Stimulated activated CD4-positive, alpha-beta T cell treated with anti-CD3 and anti-CD28 coated beads, Interleukin-2, amount 100 ng/mL, for 48 hours (primary cell): ENCODE results near the gene KRT32.

ENCODE experiments used
- DNase-seq, 2 donors: peaks; one replicate each; pipeline ENCODE4 v3.0.0-alpha.2; 2020

Gene KRT32

DNA sequence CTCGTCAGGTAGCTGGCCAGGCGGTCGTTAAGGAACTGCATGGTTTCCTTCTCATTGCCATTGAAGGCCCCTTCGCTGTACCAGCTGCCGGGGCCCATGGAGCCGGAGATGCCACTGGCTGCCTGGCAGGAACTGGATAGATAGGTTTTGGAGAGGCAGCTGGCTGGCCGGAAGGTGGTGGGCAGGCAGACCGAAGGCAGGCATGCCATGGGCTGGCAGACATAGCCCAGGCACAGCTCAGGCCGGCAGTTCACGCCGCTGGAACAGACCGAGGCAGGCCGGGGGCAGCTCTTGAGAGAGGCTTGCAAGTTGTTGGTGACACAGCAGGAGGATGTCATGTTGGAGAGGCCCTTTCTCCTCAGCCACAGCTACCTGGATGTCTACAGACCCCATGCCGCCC lies at the start of gene KRT32:
TSS of gene KRT32 (minus strand) at position 399 of the 400 bp plus-strand sequence. CDS start at position 338, 61 bp downstream.
- DNase-seq: no peak

GRCh38 chr17:41516830-41517283 lies 49.7 kb upstream of the KRT32 start:
- DNase-seq: no peak

GRCh38 chr17:41516147-41516829 lies 49.1 kb upstream of the KRT32 start:
- no peak for DNase-seq

- DNase-seq: no peak
Observed at GRCh38 chr17:41513168-41513547, 46.0 kb upstream of the KRT32 start.

DNA sequence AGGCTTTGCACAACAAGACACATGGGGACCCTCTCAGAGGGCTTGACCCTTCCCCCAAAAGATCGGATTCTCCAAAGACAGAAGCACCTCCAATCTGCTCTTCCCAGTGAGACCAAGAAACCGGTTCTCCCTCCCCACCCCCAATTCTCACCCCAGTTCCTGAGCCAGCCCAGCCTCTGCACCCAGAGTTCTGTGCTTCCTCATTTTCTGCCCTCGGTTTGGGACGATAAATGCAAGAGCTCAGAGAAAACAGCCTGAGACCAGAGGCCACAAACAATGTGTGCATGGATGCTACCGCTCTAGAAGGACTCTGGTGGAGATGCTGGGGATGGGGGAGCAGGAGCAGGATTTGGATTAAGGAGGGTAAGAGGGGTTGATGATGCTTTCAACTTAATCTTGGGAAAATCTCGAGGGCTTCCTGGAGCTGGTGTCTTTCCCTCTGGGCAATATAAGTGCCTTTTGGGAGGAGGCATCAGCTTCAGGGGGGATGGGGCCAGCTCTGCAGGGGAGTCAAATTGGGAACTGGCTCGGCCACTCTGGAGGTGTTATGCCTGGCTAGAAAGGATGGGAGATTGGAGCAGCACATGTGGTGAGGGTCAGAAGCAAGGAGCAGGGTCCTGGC lies 45.5 kb upstream of the KRT32 start:
- no peak for DNase-seq

DNA sequence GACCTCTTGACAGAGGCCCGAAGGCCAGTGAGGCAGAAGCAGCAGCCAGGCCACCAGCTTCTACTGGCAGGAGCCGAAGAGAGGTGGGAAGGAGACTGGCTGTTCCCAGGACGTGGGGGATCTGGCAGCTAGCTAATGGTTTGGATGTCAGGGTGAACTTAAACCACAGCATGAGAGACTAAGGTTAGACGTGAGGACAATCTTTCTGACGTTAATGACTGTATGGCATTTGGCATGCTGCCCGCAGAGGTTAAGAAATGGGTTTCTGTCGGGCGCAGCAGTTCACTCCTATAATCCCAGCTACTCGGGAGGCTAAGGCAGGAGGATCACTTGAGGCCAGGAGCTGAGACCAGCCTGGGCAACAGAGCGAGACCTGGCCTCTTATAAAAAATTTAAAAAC lies 44.5 kb upstream of the KRT32 start:
- DNase-seq: no peak

GRCh38 chr17:41511116-41511515 lies 43.9 kb upstream of the KRT32 start:
- DNase-seq: no peak

GRCh38 chr17:41510251-41511065 lies 43.3 kb upstream of the KRT32 start:
- DNase-seq: no peak

- DNase-seq: no peak
Observed at GRCh38 chr17:41507315-41507880, 40.2 kb upstream of the KRT32 start.

- DNase-seq: no peak
Observed at GRCh38 chr17:41505809-41506767, 38.9 kb upstream of the KRT32 start.

GRCh38 chr17:41505007-41505808 lies 38.0 kb upstream of the KRT32 start, which contains the start of gene KRT13:
TSS of gene KRT13 (minus strand) at chr17:41505612. CDS start at chr17:41505550, 62 bp downstream.
- DNase-seq: no peak

DNA sequence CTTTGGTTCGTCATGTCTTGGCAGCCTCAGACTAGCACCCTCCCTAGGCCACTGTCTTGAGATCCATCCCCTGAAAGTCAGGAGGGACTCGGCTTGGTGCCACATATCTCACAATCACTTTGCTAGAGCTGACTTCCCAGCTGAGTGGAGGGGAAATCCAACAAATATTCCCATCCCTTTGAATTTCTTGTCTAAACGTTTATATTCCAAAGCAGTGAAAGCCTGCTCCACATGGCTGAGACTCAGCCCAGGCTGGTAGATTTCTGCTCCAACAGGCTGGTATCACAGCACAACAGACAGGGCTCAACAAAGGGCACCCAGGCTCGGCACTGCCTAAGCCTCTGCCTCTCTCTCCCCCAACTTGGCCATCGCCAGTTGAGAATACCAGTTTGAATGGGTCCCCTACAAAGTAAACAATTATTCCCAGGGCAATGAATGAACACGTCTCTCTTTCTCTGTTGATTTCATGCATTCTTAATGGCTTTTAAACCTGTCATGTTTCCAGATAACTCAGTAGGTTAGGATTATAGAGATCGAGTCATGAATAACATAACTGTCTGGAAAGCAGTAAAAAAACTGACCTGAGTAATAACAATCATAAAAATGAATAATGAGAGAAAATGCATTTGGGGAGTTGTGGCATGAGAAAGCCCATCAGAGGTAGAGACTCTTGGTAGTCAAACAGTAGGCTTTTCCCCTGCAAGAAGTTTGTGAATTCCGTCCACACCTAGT lies 37.2 kb upstream of the KRT32 start:
- no peak for DNase-seq

- no peak for DNase-seq
Observed at GRCh38 chr17:41503202-41503601, 36.0 kb upstream of the KRT32 start.

GRCh38 chr17:41500131-41500911 lies 33.1 kb upstream of the KRT32 start:
- no peak for DNase-seq

- DNase-seq: no peak
Observed at GRCh38 chr17:41499714-41500113, 32.5 kb upstream of the KRT32 start.

- DNase-seq: no peak
Observed at GRCh38 chr17:41498276-41498675, 31.1 kb upstream of the KRT32 start.

DNA sequence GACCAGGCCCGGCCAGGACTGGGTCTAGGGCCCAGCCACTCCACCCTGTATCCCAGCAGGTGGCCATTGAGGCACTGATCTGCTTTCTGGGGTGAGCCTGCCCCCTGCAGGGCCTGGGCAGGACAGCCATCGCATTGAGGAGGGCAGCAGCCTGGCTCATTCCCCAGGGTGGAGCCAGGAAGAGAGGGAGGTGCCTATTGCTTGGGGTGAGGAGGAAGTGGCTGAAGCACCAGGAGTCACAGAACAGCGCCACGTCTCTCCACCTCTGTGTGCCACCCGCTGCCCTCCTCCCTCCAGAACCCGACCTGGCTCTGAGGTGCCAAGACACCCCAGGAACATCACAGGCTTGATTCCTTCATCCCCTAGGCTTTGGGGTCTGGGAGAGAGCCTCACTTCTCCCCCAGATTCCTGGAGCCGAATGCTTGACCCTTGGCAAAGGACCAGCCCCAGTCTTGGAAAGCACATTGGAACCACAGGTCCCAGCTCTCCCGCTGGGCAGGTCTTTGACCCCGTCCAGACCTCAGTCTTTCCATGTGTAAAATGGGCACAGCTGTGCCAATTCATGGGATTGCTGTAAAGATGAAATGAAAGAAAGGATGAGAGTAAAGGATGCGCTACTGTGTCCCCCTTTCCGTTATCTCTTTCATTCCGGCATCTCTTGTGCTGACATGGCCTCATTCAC lies 29.8 kb upstream of the KRT32 start:
- DNase-seq: peak; percentile 60 to 69

DNA sequence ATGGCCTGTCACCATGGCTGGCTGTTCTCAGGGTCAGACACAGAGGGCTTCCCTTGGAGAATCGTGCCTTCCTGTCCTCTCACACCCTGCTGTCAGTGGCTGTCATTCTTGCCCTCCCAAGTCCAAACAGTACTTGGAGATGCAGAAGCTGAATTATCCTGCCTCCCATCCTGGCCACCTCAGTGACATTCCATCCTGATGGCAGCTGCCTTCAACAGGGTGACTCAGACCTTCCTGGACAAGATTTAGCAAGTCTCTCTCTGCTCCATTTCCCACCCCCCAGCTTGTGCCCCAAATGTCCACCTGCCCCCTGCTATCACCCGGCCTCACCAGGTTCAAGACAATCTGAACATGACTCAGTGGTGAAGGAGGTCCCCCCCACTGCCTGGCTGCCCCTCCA lies 27.3 kb upstream of the KRT32 start:
- DNase-seq: no peak

- DNase-seq: no peak
Observed at GRCh38 chr17:41492771-41493170, 25.6 kb upstream of the KRT32 start.
